ENCODE measurements around the gene FAM163A.

Gene FAM163A

DNA sequence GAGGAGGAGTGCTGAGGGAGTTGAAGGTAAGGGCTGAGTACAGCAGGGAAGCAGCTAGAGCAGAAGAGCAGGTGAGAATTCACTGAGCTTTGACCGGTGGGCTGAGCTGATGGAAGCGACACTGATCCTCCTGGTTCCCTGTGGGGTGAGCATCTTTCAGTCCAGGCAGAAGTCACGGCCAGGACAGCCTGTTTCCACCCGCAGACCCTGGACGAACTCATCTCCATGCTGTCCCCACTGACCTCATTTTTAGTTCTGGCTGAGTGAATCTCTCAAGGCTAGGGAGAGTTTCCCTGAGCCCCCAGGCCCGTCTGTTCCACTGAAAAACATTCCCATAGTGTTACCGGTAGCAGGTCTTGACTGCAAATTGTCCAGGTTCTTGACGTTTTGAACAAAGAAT is 31.5 kb downstream of the FAM163A start:
- Histone ChIP-seq H3K36me3 (ENCODE audit: control insufficient read depth, insufficient read depth, low read length) (no peaks in the 10 kb centered on the region), H3K27ac (ENCODE audit: low read depth, low read length, severe bottlenecking) (no peak overlapping the region), H3K9me3 (ENCODE audit: control insufficient read depth, low read length) (no peaks in the 10 kb centered on the region), H3K4me3 (ENCODE audit: extremely low read depth, insufficient read depth, low read length, poor library complexity, severe bottlenecking) (no peak overlapping the region), H3K4me1 (ENCODE audit: control insufficient read depth, insufficient read depth, low read length, poor library complexity, severe bottlenecking) (no peaks in the 10 kb centered on the region)
- 91 to 92% methylated on average over 7 to 8 of the region's 8 CpGs for WGBS, 2 experiments (ENCODE audit: insufficient coverage in 2 of 2)

DNA sequence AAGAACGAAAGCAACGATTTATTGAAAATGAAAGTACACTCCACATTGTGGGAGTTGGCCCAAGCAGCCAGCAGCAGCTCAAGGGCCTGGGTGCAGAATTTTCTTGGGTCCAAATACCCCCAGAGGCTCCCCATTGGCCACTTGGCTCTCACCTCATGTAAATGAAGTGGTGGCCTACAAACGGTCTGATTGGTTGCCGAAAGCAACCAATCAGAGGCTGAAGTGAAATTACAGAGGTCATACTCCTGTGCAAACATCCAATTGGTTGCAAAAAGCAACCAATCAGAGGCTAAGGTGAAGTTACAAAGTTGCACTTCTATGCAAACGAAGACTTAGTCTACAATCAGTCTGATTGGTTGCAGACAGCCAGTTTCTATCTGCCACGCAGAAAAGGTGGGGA is 31.9 kb downstream of the FAM163A start:
- H3K9me3 ChIP-seq (ENCODE audit: control insufficient read depth, low read length), result no peaks in the 10 kb centered on the region
- no peaks in the 10 kb centered on the region for H3K36me3 ChIP-seq (ENCODE audit: control insufficient read depth, insufficient read depth, low read length)
- H3K27ac ChIP-seq (ENCODE audit: low read depth, low read length, severe bottlenecking), result no peak overlapping the region
- no peaks in the 10 kb centered on the region for H3K4me1 ChIP-seq (ENCODE audit: control insufficient read depth, insufficient read depth, low read length, poor library complexity, severe bottlenecking)
- no peak overlapping the region for H3K4me3 ChIP-seq (ENCODE audit: extremely low read depth, insufficient read depth, low read length, poor library complexity, severe bottlenecking)
- WGBS, 2 experiments (ENCODE audit: insufficient coverage in 2 of 2), result 92 to 98% methylated on average over 6 of the region's 6 CpGs

DNA sequence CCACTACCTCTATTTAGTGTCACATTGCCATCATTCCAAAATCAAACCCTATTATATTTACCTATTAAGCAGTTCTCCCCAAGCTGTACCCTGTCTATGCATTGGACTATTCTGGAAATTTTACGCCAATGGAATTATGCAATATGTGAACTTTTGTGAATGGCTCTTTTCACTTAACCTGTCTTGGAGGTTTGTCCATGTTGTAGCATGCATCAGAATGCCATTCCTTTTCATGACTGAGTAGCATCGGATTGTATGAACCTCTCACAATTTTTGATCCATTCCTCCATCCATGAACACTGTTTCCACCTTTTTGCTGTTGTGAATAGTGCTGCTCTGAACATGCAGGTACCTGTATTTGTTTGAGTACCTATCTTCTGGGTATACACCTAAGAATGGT is 33.7 kb downstream of the FAM163A start:
- Histone ChIP-seq H3K4me3 (ENCODE audit: extremely low read depth, insufficient read depth, low read length, poor library complexity, severe bottlenecking) (no peak overlapping the region), H3K4me1 (ENCODE audit: control insufficient read depth, insufficient read depth, low read length, poor library complexity, severe bottlenecking) (no peaks in the 10 kb centered on the region), H3K27ac (ENCODE audit: low read depth, low read length, severe bottlenecking) (no peak overlapping the region), H3K9me3 (ENCODE audit: control insufficient read depth, low read length) (no peaks in the 10 kb centered on the region), H3K36me3 (ENCODE audit: control insufficient read depth, insufficient read depth, low read length) (no peaks in the 10 kb centered on the region)
- WGBS, 2 experiments (ENCODE audit: insufficient coverage in 2 of 2), result 83% methylated on average over 1 of the region's 2 CpGs; no CpG with 5 or more reads in 1 of the 2 experiments

DNA sequence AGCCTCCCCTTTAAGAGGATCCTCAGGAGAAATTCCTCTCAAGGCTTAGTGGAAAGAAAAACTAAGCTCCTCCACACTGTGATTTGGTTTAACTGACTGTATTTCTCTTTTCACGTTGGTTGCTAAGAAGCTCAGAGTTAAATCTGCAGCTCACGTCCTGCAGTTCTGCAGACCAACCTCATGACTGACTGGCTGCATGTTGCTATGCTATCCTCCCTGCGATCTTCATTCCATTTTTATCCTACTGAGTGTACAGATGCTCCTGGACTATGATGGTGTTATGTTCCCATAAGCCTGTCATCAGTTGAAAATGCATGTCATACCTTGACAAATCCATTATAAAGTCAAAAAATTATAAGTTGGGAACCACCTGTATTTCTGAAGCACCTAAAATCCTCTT is 34.6 kb downstream of the FAM163A start:
- Histone ChIP-seq H3K4me3 (ENCODE audit: extremely low read depth, insufficient read depth, low read length, poor library complexity, severe bottlenecking) (no peak overlapping the region), H3K36me3 (ENCODE audit: control insufficient read depth, insufficient read depth, low read length) (no peaks in the 10 kb centered on the region), H3K27ac (ENCODE audit: low read depth, low read length, severe bottlenecking) (no peak overlapping the region), H3K4me1 (ENCODE audit: control insufficient read depth, insufficient read depth, low read length, poor library complexity, severe bottlenecking) (no peaks in the 10 kb centered on the region), H3K9me3 (ENCODE audit: control insufficient read depth, low read length) (no peaks in the 10 kb centered on the region)
- 88 to 91% methylated on average over 2 to 3 of the region's 3 CpGs for WGBS, 2 experiments (ENCODE audit: insufficient coverage in 2 of 2)

- no CpG with 5 or more reads among the region's 2 CpGs for WGBS, 2 experiments (ENCODE audit: insufficient coverage in 2 of 2)
- H3K27ac ChIP-seq (ENCODE audit: low read depth, low read length, severe bottlenecking), result no peak overlapping the region
- no peaks in the 10 kb centered on the region for H3K9me3 ChIP-seq (ENCODE audit: control insufficient read depth, low read length)
- H3K4me1 ChIP-seq (ENCODE audit: control insufficient read depth, insufficient read depth, low read length, poor library complexity, severe bottlenecking), result no peaks in the 10 kb centered on the region
- H3K4me3 ChIP-seq (ENCODE audit: extremely low read depth, insufficient read depth, low read length, poor library complexity, severe bottlenecking), result no peak overlapping the region
- H3K36me3 ChIP-seq (ENCODE audit: control insufficient read depth, insufficient read depth, low read length), result no peaks in the 10 kb centered on the region
Measured at GRCh38 chr1:179779645-179780272, 36.7 kb downstream of the FAM163A start.

DNA sequence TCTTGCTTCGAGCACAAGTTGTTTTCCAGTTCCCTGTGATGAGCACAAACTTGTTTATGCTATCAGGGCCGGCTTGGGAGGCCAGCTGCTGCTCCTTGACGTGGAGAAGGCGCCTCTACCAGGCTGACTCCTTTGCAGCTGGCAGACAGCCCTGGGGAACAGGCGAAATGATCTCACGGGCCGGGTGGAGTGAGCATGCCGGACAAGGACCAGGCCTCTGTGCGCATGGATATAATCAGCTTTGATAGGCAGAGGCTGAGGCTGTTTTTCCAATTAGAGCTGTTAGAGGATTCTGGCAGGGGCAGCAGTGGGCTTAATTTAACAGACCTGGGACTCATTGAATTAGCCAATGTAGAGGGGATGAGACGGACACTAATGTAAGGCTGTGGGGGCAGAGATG is 38.9 kb downstream of the FAM163A start:
- Histone ChIP-seq H3K4me1 (ENCODE audit: control insufficient read depth, insufficient read depth, low read length, poor library complexity, severe bottlenecking) (no peaks in the 10 kb centered on the region), H3K27ac (ENCODE audit: low read depth, low read length, severe bottlenecking) (no peak overlapping the region), H3K9me3 (ENCODE audit: control insufficient read depth, low read length) (no peaks in the 10 kb centered on the region), H3K4me3 (ENCODE audit: extremely low read depth, insufficient read depth, low read length, poor library complexity, severe bottlenecking) (no peak overlapping the region), H3K36me3 (ENCODE audit: control insufficient read depth, insufficient read depth, low read length) (no peaks in the 10 kb centered on the region)
- 88% methylated on average over 10 of the region's 10 CpGs for WGBS, 2 experiments (ENCODE audit: insufficient coverage in 2 of 2)

- Histone ChIP-seq H3K36me3 (ENCODE audit: control insufficient read depth, insufficient read depth, low read length) (no peaks in the 10 kb centered on the region), H3K4me1 (ENCODE audit: control insufficient read depth, insufficient read depth, low read length, poor library complexity, severe bottlenecking) (no peaks in the 10 kb centered on the region), H3K27ac (ENCODE audit: low read depth, low read length, severe bottlenecking) (no peak overlapping the region), H3K4me3 (ENCODE audit: extremely low read depth, insufficient read depth, low read length, poor library complexity, severe bottlenecking) (no peak overlapping the region), H3K9me3 (ENCODE audit: control insufficient read depth, low read length) (no peaks in the 10 kb centered on the region)
- WGBS, 2 experiments (ENCODE audit: insufficient coverage in 2 of 2), result 92 to 100% methylated on average over 2 to 4 of the region's 4 CpGs
Measured at GRCh38 chr1:179785031-179785431, 41.9 kb downstream of the FAM163A start.

GRCh38 chr1:179785728-179786127 is 42.6 kb downstream of the FAM163A start:
- H3K9me3 ChIP-seq (ENCODE audit: control insufficient read depth, low read length), result no peaks in the 10 kb centered on the region
- no peaks in the 10 kb centered on the region for H3K4me1 ChIP-seq (ENCODE audit: control insufficient read depth, insufficient read depth, low read length, poor library complexity, severe bottlenecking)
- H3K27ac ChIP-seq (ENCODE audit: low read depth, low read length, severe bottlenecking), result no peak overlapping the region
- no CpG with 5 or more reads among the region's 2 CpGs for WGBS, 2 experiments (ENCODE audit: insufficient coverage in 2 of 2)
- H3K4me3 ChIP-seq (ENCODE audit: extremely low read depth, insufficient read depth, low read length, poor library complexity, severe bottlenecking), result no peak overlapping the region
- H3K36me3 ChIP-seq (ENCODE audit: control insufficient read depth, insufficient read depth, low read length), result no peaks in the 10 kb centered on the region

DNA sequence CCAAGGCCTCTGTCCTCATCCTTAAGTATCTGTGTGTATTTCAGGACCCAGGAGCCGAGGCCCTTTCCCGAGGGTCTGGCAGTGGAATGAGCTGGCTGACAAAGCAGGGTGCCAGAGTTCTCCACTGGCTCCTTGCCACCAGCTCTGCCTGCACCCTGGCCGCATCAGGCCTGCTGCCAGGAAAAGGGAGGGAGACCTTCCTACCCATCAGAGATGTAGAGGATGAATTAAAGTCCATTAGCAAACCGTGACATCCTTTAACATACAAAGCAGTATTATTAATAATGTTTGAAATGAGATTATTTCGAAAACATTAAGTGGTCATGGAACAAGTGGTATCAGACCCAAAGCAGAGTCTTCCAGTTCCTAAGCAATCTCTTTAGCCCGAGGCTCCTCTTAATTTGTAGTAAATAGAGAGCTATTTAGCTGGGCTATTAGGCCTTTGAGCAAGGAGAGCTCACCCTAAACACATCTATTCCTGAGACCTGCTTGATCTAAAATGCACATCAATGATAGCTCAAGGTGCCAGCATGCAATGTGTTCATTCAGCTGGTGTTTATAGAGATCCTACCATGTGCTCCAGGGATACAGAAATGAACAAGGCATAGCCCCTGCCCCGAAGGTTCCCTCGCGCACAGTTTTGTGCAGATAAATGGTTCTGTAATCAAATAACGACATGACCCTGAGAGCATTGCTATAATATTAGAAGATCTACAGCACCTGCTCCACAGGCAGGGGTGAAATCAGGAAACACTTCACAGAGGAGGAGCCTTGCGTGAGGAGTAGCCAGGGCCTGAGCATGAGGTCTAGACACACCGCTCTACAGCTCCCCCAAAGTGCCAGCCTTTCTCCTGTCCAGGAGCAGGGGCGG is 44.0 kb downstream of the FAM163A start:
- WGBS, 2 experiments (ENCODE audit: insufficient coverage in 2 of 2), result 90 to 91% methylated on average over 9 of the region's 13 CpGs
- no peak overlapping the region for H3K27ac ChIP-seq (ENCODE audit: low read depth, low read length, severe bottlenecking)
- no peak overlapping the region for H3K4me3 ChIP-seq (ENCODE audit: extremely low read depth, insufficient read depth, low read length, poor library complexity, severe bottlenecking)
- H3K4me1 ChIP-seq (ENCODE audit: control insufficient read depth, insufficient read depth, low read length, poor library complexity, severe bottlenecking), result no peaks in the 10 kb centered on the region
- H3K9me3 ChIP-seq (ENCODE audit: control insufficient read depth, low read length), result no peaks in the 10 kb centered on the region
- no peaks in the 10 kb centered on the region for H3K36me3 ChIP-seq (ENCODE audit: control insufficient read depth, insufficient read depth, low read length)

DNA sequence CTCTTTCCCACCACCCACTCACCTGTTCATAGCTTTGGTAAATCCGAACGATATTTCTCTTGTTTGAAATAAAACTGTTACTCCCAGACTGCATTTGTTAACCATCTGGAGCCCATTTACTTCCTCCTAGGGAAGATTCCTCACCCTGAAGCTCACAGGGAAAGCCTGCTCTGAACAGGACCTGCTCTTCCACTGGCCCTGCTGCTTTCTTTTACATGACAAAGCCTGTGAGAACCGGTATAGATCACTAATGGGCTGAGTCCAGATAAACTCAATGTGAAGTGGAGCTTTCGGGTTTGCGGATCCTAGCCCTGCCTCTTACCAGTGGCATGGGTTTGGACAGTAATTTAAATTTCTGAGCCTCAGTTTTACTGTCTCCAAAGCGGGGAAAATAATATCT is 45.2 kb downstream of the FAM163A start:
- no peaks in the 10 kb centered on the region for H3K4me1 ChIP-seq (ENCODE audit: control insufficient read depth, insufficient read depth, low read length, poor library complexity, severe bottlenecking)
- 7 to 61% methylated on average over 3 to 4 of the region's 6 CpGs for WGBS, 2 experiments (ENCODE audit: insufficient coverage in 2 of 2)

DNA sequence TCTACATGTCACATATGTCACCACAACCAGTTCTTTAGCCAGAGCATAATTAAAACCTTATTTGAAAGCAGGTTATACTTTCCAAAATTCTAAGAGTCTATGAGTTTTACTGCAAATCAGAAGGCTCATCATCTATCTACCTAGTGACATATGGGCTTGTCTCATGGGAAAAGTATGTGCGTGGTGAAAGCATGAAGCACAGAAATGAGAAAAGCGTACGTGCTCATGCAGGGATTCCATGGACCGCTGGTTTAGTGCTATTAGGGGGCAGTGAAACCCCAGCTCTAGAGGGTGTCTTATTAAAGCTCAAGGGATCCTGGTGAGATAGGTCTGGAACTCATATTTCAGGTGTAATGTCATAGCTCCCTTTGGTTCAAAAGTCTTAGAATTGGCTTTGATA is 50.2 kb downstream of the FAM163A start:
- Histone ChIP-seq H3K36me3 (ENCODE audit: control insufficient read depth, insufficient read depth, low read length) (no peaks in the 10 kb centered on the region), H3K4me1 (ENCODE audit: control insufficient read depth, insufficient read depth, low read length, poor library complexity, severe bottlenecking) (no peaks in the 10 kb centered on the region), H3K9me3 (ENCODE audit: control insufficient read depth, low read length) (no peaks in the 10 kb centered on the region), H3K27ac (ENCODE audit: low read depth, low read length, severe bottlenecking) (no peak overlapping the region), H3K4me3 (ENCODE audit: extremely low read depth, insufficient read depth, low read length, poor library complexity, severe bottlenecking) (no peak overlapping the region)
- 85 to 91% methylated on average over 4 of the region's 4 CpGs for WGBS, 2 experiments (ENCODE audit: insufficient coverage in 2 of 2)

More for the DNA sequence above, 45.2 kb downstream of the FAM163A start:
- Histone ChIP-seq H3K4me3 (ENCODE audit: extremely low read depth, insufficient read depth, low read length, poor library complexity, severe bottlenecking) (no peak overlapping the region), H3K36me3 (ENCODE audit: control insufficient read depth, insufficient read depth, low read length) (no peaks in the 10 kb centered on the region), H3K9me3 (ENCODE audit: control insufficient read depth, low read length) (no peaks in the 10 kb centered on the region), H3K27ac (ENCODE audit: low read depth, low read length, severe bottlenecking) (no peak overlapping the region)
